Measurements from ENCODE around the gene TTI1.

Gene TTI1

DNA sequence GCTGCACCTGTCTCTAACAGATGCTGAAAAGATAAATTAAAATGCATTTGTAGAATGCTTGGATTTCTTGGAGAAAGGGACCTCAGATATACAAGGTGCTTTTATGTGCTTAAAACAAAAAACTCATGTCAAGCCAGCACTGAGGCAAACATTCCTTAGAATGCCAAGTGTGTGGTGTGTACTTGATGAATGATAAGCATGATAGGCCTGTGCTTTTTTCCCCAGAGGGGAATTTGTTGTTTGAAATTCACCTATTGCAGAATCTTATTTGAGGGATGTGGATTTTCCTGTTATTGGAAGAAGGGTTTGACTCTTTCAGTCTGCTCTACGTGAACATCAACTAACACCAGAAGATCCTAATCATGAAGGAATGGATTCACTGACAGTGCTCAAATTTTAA, 28.8 kb downstream of the TTI1 start:
- Histone ChIP-seq H3K4me3 (ENCODE audit: low read depth in 1 of 2, low read length in 2 of 2) (no peak overlapping the region), H3K9me3 (ENCODE audit: insufficient read depth, low read length, severe bottlenecking) (no peaks in the 10 kb centered on the region), H2AFZ (ENCODE audit: low read depth, low read length) (no peak overlapping the region), H3K27me3 (ENCODE audit: insufficient read depth, low read length, poor library complexity) (no peaks in the 10 kb centered on the region), H3K79me2 (ENCODE audit: insufficient read depth, low read length) (peaks cover 25% of the 10 kb centered on the region), H3K9ac (ENCODE audit: low read depth, low read length) (no peak overlapping the region), H3K4me2 (ENCODE audit: insufficient read depth, low read length) (no peak overlapping the region), H3K36me3 (ENCODE audit: insufficient read depth, low read length) (peaks cover 90% of the 10 kb centered on the region), H4K20me1 (ENCODE audit: insufficient read depth, low read length) (peaks cover 32% of the 10 kb centered on the region; the same call in 1 of the 2 replicates), H3K4me1 (ENCODE audit: insufficient read depth, low read length) (no peaks in the 10 kb centered on the region), H3K27ac (ENCODE audit: low read length) (no peak overlapping the region)
- ATAC-seq (ENCODE audit: insufficient read depth, low read depth) (no peak), DNase-seq (no peak)
- TF ChIP-seq, protein P1, sequence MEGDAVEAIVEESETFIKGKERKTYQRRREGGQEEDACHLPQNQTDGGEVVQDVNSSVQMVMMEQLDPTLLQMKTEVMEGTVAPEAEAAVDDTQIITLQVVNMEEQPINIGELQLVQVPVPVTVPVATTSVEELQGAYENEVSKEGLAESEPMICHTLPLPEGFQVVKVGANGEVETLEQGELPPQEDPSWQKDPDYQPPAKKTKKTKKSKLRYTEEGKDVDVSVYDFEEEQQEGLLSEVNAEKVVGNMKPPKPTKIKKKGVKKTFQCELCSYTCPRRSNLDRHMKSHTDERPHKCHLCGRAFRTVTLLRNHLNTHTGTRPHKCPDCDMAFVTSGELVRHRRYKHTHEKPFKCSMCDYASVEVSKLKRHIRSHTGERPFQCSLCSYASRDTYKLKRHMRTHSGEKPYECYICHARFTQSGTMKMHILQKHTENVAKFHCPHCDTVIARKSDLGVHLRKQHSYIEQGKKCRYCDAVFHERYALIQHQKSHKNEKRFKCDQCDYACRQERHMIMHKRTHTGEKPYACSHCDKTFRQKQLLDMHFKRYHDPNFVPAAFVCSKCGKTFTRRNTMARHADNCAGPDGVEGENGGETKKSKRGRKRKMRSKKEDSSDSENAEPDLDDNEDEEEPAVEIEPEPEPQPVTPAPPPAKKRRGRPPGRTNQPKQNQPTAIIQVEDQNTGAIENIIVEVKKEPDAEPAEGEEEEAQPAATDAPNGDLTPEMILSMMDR (IDR thresholded peaks at IDR 0.05; ENCODE audit: borderline replicate concordance, extremely low read depth, low read length, poor library complexity, severe bottlenecking), result no peak
- TF ChIP-seq EZH2 (IDR thresholded peaks at IDR 0.05; ENCODE audit: borderline replicate concordance, low read depth, low read length, severe bottlenecking), result no peak

DNA sequence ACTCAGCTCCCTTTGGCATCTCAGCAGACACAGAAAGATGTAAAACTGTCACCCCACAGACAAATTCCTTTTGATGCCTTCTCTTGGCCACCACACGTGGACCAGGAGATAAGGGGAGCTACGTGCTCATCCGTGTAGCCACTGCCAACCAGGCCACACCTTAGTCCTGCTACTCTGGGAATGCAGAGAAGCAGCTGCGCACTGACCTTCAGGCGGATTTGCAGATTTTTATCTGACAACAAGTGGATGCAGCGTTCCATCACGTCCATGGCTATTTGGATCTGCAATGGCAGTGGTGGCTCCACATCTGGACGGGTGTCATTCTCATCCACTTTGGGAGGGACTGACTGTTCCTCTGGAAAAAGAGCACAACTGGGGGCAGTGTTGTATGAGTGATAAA, 30.8 kb downstream of the TTI1 start:
- no peaks in the 10 kb centered on the region for H3K4me1 ChIP-seq (ENCODE audit: insufficient read depth, low read length)
- no peak overlapping the region for H3K4me3 ChIP-seq (ENCODE audit: low read depth in 1 of 2, low read length in 2 of 2)
- peaks cover 9% of the 10 kb centered on the region; the same call in 1 of the 2 replicates for H3K79me2 ChIP-seq (ENCODE audit: insufficient read depth, low read length)
- no peaks in the 10 kb centered on the region for H3K9me3 ChIP-seq (ENCODE audit: insufficient read depth, low read length, severe bottlenecking)
- H3K4me2 ChIP-seq (ENCODE audit: insufficient read depth, low read length), result no peak overlapping the region
- peaks cover 94% of the 10 kb centered on the region for H3K36me3 ChIP-seq (ENCODE audit: insufficient read depth, low read length)
- peaks cover 14% of the 10 kb centered on the region; the same call in 1 of the 2 replicates for H4K20me1 ChIP-seq (ENCODE audit: insufficient read depth, low read length)
- DNase-seq (no peak), ATAC-seq (ENCODE audit: insufficient read depth, low read depth) (no peak)
- H3K27ac ChIP-seq (ENCODE audit: low read length), result no peak overlapping the region
- no peaks in the 10 kb centered on the region for H3K27me3 ChIP-seq (ENCODE audit: insufficient read depth, low read length, poor library complexity)
- H2AFZ ChIP-seq (ENCODE audit: low read depth, low read length), result no peak overlapping the region
- no peak for TF ChIP-seq EZH2 (IDR thresholded peaks at IDR 0.05; ENCODE audit: borderline replicate concordance, low read depth, low read length, severe bottlenecking)
- TF ChIP-seq, protein P1 (IDR thresholded peaks at IDR 0.05; ENCODE audit: borderline replicate concordance, extremely low read depth, low read length, poor library complexity, severe bottlenecking), result no peak
- H3K9ac ChIP-seq (ENCODE audit: low read depth, low read length), result no peak overlapping the region

DNA sequence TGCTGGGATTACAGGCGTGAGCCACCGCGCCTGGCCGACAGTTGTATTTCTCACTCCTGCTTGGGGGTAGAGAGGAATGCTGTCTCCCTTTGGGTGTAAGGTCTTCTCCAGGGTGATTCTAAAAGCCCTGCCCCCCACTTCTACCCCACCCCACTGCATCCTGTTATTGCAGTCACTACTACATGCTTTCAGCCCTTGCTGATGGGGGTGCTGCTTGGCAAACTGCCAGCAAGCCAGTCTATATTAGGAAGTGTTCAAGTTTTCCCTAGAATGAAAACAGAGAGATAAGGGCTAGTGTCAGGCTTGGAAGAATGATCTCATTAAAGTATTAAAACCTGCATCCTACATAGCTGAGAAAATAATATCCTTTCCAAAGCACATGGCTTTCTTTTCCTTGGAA, 31.3 kb downstream of the TTI1 start:
- Histone ChIP-seq H3K4me1 (ENCODE audit: insufficient read depth, low read length) (no peaks in the 10 kb centered on the region), H4K20me1 (ENCODE audit: insufficient read depth, low read length) (peaks cover 9% of the 10 kb centered on the region; the same call in 1 of the 2 replicates), H3K4me3 (ENCODE audit: low read depth in 1 of 2, low read length in 2 of 2) (no peak overlapping the region), H3K4me2 (ENCODE audit: insufficient read depth, low read length) (no peak overlapping the region), H3K9ac (ENCODE audit: low read depth, low read length) (no peak overlapping the region), H3K27ac (ENCODE audit: low read length) (no peak overlapping the region), H3K79me2 (ENCODE audit: insufficient read depth, low read length) (peaks cover 5% of the 10 kb centered on the region; the same call in 1 of the 2 replicates), H3K9me3 (ENCODE audit: insufficient read depth, low read length, severe bottlenecking) (no peaks in the 10 kb centered on the region), H2AFZ (ENCODE audit: low read depth, low read length) (no peak overlapping the region), H3K36me3 (ENCODE audit: insufficient read depth, low read length) (peaks cover 94% of the 10 kb centered on the region), H3K27me3 (ENCODE audit: insufficient read depth, low read length, poor library complexity) (no peaks in the 10 kb centered on the region)
- ATAC-seq (ENCODE audit: insufficient read depth, low read depth) (no peak), DNase-seq (no peak)
- TF ChIP-seq, protein P1 (IDR thresholded peaks at IDR 0.05; ENCODE audit: borderline replicate concordance, extremely low read depth, low read length, poor library complexity, severe bottlenecking), result no peak
- no peak for TF ChIP-seq EZH2 (IDR thresholded peaks at IDR 0.05; ENCODE audit: borderline replicate concordance, low read depth, low read length, severe bottlenecking)
